NCI-H146 treated with DMSO at 0.1 percent for 48 hours (cell line): ENCODE measurements around the gene ATP2C1.
"Not testable (repeated sequence)": the region's sequence is repeated elsewhere in the genome, so short reads cannot be mapped to it uniquely, and the experiment has no call there.

ENCODE experiments used
- DNase-seq: peaks from one replicate; lab custom pipeline; 2025; ENCODE audit not compliant: unreplicated experiment; lab: John Stamatoyannopoulos, UW

The ATP2C1 gene

GRCh38 chr3:130934442-130935089, 40.7 kb downstream of the ATP2C1 start:
- DNase-seq, result no peak

- no peak for DNase-seq
Measured at GRCh38 chr3:130935761-130936492, 42.0 kb downstream of the ATP2C1 start.

DNA sequence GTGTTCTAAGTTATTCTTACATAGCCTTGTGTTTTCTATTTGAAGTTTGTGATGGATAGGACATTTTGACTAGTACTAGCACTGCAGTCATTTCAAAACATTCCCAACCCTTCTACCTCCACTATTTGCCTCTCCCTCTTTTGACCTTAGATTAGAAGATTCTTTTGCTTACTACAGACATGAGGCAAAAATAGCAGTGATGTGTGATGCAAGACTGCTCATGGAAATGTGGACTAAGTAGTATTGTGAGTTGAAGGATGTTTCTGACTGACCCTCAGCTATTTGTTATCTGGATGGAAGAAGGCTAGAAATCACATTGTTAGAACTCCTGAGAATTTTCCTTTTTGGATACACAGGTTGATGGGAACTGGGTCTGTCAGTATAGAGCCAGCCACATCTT, 45.9 kb downstream of the ATP2C1 start:
- DNase-seq, result no peak

DNA sequence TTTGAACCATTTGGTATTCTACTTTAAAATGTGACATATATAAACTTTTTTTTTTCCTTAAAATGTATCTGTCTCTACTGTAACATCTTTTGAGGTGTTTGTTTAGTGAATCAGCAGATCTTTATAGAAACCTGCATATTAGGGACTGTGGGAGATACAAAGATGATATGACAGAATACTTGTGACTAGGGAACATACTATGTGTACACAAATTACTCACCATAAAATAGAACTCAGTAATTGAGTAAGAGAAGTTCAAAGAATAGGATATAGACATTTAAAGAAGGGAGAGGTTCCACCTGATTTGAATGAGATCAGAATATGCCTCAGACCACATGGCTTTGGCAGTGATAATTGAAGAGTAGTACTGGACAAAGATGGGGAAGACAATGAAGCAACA, 47.9 kb downstream of the ATP2C1 start:
- DNase-seq, result no peak

DNA sequence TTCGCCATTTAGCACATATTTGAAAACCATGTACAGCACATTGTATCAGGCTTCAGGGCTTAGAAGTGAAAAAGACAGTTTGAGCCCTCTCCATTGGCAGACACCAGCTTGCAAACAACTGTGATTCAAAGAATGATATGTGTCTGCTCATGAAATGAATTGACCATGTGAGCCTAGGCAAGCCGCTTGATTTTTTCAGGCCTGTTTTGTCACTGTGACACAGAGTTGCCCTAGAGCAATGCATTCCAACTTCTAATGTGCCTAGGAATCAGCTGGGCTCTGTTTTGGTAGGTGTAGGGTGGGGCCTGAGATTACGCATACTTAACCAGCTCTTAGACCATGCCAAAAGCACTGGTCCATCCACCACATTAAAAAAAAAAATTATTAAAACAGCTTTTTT, 53.0 kb downstream of the ATP2C1 start:
- DNase-seq, result no peak

DNA sequence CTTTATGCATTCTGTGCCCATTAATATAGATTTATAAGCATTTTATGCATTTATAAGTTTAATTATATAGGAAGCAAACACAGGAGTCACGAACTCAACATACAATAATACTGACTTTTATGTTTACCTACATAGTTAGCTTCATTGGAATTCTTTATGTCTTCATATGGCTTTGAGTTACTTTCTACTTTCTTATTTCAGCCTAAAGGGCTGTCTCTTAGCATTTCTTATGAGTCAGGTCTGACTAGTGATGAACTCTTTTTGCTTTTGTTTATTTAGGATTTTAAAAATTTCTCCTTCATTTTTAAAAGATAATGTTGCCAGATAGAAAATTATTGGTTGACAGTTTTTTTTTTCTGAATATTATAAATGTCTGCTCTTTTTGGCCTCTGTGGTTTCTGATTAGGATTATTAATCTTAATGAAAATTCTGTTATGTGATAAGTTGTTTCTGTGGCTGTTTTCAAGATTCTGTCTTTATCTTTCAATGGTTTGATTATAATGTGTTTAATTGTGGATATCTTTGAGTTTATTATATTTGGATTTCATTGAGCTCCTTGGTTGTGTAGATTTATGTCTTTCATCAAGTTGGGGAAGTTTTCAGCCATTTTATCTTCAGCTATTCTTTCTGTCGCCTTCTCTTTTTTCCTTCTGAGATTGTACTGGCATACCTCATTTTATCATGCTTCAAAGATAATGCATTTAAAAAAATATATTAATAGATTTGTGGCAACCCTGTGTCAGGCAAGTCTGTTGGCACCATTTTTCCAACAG, 54.3 kb downstream of the ATP2C1 start:
- DNase-seq, result no peak

DNA sequence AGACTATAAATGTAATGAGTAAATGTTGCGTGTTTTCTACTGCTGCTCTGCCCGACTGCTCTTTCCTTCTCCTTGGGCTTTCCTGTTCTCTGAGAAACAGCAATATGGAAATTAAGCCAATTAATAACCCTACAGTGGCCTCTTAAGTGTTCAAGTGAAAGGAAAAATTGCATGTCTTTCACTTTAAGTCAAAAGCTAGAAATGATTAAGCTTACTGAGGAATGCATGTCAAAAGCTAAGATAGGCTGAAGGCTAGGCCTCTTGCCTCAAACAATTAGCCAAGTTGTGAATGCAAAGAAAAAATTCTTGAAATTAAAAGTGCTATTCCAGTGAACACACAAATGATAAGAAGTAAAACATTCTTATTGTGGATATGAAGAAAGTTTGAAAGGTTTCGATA, 55.0 kb downstream of the ATP2C1 start:
- DNase-seq, result no peak

DNA sequence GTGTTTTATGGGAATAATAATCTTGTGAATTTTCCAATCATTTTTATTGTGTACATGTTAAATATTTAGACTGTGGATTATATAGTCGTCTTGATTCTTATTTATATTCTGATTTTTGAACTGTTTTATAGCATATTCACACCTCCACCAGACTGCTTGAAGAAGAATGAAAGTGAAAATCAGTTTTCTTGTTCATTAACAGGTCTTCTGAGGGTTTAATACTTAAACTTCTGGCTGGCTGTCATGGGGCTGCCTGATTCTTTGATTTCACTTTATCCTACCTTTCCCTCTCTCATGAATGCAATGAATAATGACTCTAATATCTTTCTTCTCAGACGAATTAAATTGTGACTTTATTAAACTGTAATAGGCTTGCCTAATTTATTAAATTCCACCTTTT, 56.2 kb downstream of the ATP2C1 start:
- no peak for DNase-seq

DNA sequence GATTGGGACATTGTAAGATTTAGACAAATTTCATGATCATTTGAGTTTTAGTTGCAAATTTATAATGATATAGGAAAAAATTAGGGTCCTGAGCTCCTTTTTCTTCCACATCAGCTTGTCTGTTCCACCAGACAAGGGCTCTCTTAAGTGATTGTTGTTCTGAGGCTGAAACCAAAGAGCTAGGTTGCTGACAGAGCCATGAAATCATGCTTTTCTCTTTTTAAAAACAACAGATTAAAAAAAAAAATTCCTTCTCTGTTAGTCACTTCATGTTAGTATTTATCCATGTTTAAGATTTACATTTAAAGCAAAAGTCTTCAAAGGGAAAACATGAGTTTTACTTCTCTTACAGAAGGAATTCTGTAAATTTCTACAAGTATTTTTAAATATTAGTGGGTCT, 56.8 kb downstream of the ATP2C1 start:
- DNase-seq, result no peak

GRCh38 chr3:130955481-130955880, 61.6 kb downstream of the ATP2C1 start:
- DNase-seq, result no peak

- no peak for DNase-seq
Measured at GRCh38 chr3:130956281-130956680, 62.4 kb downstream of the ATP2C1 start.

- DNase-seq, result no peak
Measured at GRCh38 chr3:130956721-130957120, 62.8 kb downstream of the ATP2C1 start.

GRCh38 chr3:130960139-130960795, 66.4 kb downstream of the ATP2C1 start:
- no peak for DNase-seq

DNA sequence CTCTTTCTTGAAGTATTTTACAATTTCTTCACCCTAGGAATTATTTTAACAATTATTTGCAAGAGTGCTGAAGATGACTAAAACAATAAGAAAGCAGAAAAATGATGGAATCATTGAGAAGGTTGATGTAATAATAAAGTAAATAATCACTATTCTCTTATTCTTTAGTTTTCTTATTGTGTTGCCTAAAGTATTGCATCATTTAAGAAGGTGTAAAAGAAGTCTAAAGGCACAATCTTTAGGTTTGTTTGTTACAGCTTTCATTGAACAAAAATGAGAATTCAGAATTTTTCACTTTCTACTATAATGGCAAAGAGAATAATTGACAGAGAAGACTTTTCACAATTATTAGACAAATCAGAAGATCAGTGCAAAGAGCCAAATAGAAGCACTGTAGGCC, 67.6 kb downstream of the ATP2C1 start:
- no peak for DNase-seq

DNA sequence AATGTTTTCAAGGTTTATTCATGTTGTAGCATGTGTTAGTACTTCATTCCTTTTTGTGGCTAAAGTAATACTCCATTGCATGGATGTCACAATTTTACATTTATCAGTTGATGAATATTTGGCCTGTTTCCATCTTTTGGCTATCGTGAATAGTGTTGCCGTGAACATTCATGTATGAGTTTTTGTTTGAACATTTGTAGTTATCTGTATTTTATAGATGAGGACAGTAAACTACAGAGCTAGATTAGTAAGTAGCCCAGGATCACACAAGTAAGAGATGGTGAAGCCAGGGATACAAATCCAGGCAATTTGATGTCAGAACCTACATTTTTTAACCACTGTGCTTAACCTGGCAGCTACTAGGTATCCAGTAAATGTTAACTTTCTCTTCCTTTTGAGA, 69.6 kb downstream of the ATP2C1 start:
- DNase-seq, result no peak

- no peak for DNase-seq
Measured at GRCh38 chr3:130963878-130964277, 70.0 kb downstream of the ATP2C1 start.

GRCh38 chr3:130967281-130967680, 73.4 kb downstream of the ATP2C1 start:
- no peak for DNase-seq

- no peak for DNase-seq
Measured at GRCh38 chr3:130968221-130968620, 74.3 kb downstream of the ATP2C1 start.

DNA sequence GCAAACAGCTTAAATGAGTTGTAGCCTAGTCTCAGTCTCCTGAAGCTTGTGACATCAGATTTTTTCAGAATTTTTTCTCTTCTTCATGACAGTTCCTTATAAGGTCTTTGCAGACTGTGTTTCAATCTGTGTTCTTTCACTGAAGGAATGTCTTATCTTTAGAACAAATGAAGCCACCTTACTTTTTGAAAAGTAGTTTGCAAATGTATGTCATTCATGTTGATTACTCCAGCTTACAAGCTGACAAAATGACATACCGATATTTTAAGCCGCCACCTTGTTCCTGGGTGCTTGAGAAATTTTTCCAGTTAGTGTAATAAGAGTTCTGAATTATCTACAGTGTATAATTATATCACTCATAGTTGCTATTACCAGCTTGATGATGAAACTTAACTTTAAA, 75.7 kb downstream of the ATP2C1 start:
- DNase-seq, result no peak

DNA sequence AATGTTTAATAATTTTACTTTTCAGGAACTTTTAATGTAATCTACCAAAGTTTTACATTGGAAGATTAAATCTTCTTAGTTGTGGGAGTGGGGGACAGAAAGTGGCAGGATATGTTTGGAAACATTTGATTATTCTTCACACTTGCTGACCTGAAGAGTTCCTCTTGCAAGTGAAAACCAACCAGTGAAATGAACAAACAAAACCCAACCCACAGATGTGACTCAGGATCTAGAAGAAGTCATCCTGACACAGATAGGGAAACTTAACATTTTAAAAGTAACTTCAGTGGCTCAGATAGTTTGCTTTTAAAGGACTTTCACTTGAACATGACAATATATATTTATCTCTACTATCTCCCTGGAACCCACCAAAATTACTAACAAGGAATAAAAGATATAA, 77.3 kb downstream of the ATP2C1 start:
- no peak for DNase-seq

DNA sequence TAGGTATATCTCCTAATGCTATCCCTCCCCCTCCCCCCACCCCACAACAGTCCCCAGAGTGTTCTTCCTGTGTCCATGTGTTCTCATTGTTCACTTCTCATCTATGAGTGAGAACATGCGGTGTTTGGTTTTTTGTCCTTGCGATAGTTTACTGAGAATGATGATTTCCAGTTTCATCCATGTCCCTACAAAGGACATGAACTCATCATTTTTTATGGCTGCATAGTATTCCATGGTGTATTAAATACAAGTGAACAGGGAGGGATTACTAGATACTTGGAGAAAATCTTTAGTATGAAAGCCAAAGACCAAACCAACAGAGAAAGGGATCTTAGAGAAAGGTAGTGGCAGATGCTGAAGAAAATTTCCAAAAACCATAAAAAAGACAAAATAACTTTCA, 78.7 kb downstream of the ATP2C1 start:
- DNase-seq, result not testable (repeated sequence)

- no peak for DNase-seq
Measured at GRCh38 chr3:130973406-130973805, 79.5 kb downstream of the ATP2C1 start.
